HG02981 (cell line): ENCODE results near the gene ADRA2C.

Experiments
- ATAC-seq: cut with Tn5 transposase; IDR thresholded peaks from one replicate; pipeline ENCODE4 v1.9.1; 2021; ENCODE audit warnings: mild to moderate bottlenecking, moderate library complexity; ENCODE audit not compliant: unreplicated experiment

Gene ADRA2C

GRCh38 chr4:3766036-3766784, at the start of gene ADRA2C:
Gene ADRA2C, plus strand, starts transcription at chr4:3766385. Its CDS starts 222 bp downstream, at chr4:3766607.
- no peak for ATAC-seq

GRCh38 chr4:3716631-3717235, 49.5 kb upstream of the ADRA2C start:
- ATAC-seq: no peak

GRCh38 chr4:3717241-3717640, 48.9 kb upstream of the ADRA2C start:
- ATAC-seq: no peak

GRCh38 chr4:3718462-3718861, 47.7 kb upstream of the ADRA2C start:
- ATAC-seq: no peak

- no peak for ATAC-seq
Observed at GRCh38 chr4:3719191-3719590, 47.0 kb upstream of the ADRA2C start.

- no peak for ATAC-seq
Observed at GRCh38 chr4:3719836-3720235, 46.3 kb upstream of the ADRA2C start.

- no peak for ATAC-seq
Observed at GRCh38 chr4:3720466-3720865, 45.7 kb upstream of the ADRA2C start.

GRCh38 chr4:3721186-3721585, 45.0 kb upstream of the ADRA2C start:
- no peak for ATAC-seq

GRCh38 chr4:3721627-3722026, 44.6 kb upstream of the ADRA2C start:
- no peak for ATAC-seq

GRCh38 chr4:3722446-3723231, 43.5 kb upstream of the ADRA2C start:
- ATAC-seq: no peak

- no peak for ATAC-seq
Observed at GRCh38 chr4:3723232-3723642, 42.9 kb upstream of the ADRA2C start.

- no peak for ATAC-seq
Observed at GRCh38 chr4:3724319-3725231, 41.6 kb upstream of the ADRA2C start.

- ATAC-seq: no peak
Observed at GRCh38 chr4:3725936-3726870, 40.0 kb upstream of the ADRA2C start.

- no peak for ATAC-seq
Observed at GRCh38 chr4:3727847-3728469, 38.2 kb upstream of the ADRA2C start.

- ATAC-seq: no peak
Observed at GRCh38 chr4:3729188-3729881, 36.9 kb upstream of the ADRA2C start.

GRCh38 chr4:3729882-3730226, 36.3 kb upstream of the ADRA2C start:
- ATAC-seq: no peak

GRCh38 chr4:3730422-3731190, 35.6 kb upstream of the ADRA2C start:
- ATAC-seq: no peak
